ENCODE results near the gene ZNF526. TPM values are rescaled to one million over a fixed set of nuclear protein-coding genes. Genes with fewer than 3 reads are reported as not detected.
"Not testable (repeated sequence)": the region's sequence is repeated elsewhere in the genome, so short reads cannot be mapped to it uniquely, and the experiment has no call there.

ZNF526 gene
- total RNA-seq, 1 donor = 20.3 TPM

DNA sequence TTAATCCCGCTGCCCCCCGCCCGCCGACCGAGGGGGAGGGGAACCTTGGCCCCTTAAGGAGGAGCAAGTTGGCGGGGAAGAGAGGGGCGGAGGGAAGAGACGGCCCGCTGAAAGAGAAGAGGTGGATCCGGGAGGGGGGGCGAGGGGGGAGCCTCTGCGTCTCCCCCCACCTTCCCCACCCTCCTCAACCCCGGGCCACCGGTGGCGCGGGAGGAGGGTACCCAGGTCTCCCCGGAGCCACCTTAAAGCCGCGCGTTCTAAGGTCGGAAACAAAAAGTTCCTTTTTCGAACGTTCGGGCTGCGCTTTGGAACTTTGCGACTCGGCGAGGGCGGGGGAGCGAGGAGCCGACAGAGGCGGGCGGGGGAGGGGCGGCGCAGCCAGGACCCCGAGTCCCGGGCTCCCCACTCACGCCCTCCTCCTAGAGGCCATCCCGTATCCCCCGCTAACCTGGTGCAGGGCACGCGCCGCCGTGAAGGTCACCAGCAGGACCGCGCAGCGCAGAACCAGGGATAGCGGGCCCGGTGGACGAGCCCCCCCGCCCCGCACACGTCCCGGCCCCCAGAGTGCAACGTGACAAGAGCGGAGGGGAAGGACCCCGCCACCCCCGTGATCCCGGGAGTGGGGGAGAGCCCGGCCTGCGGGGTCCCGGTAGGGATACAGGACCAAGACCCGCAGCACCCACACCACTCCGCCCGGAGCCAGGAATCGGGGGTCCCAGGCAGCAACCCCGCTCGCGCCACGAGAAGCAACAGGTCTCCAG, 34.2 kb downstream of the ZNF526 start:
- peak overlapping the region; percentile 90 for H3K4me3 ChIP-seq (ENCODE audit: low read depth, low read length)
- DNase-seq (ENCODE audit: low read depth) = peak; percentile 63
- TF ChIP-seq, protein P1, sequence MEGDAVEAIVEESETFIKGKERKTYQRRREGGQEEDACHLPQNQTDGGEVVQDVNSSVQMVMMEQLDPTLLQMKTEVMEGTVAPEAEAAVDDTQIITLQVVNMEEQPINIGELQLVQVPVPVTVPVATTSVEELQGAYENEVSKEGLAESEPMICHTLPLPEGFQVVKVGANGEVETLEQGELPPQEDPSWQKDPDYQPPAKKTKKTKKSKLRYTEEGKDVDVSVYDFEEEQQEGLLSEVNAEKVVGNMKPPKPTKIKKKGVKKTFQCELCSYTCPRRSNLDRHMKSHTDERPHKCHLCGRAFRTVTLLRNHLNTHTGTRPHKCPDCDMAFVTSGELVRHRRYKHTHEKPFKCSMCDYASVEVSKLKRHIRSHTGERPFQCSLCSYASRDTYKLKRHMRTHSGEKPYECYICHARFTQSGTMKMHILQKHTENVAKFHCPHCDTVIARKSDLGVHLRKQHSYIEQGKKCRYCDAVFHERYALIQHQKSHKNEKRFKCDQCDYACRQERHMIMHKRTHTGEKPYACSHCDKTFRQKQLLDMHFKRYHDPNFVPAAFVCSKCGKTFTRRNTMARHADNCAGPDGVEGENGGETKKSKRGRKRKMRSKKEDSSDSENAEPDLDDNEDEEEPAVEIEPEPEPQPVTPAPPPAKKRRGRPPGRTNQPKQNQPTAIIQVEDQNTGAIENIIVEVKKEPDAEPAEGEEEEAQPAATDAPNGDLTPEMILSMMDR (IDR thresholded peaks at IDR 0.05; ENCODE audit: insufficient read depth, low read depth, low read length) = no peak

DNA sequence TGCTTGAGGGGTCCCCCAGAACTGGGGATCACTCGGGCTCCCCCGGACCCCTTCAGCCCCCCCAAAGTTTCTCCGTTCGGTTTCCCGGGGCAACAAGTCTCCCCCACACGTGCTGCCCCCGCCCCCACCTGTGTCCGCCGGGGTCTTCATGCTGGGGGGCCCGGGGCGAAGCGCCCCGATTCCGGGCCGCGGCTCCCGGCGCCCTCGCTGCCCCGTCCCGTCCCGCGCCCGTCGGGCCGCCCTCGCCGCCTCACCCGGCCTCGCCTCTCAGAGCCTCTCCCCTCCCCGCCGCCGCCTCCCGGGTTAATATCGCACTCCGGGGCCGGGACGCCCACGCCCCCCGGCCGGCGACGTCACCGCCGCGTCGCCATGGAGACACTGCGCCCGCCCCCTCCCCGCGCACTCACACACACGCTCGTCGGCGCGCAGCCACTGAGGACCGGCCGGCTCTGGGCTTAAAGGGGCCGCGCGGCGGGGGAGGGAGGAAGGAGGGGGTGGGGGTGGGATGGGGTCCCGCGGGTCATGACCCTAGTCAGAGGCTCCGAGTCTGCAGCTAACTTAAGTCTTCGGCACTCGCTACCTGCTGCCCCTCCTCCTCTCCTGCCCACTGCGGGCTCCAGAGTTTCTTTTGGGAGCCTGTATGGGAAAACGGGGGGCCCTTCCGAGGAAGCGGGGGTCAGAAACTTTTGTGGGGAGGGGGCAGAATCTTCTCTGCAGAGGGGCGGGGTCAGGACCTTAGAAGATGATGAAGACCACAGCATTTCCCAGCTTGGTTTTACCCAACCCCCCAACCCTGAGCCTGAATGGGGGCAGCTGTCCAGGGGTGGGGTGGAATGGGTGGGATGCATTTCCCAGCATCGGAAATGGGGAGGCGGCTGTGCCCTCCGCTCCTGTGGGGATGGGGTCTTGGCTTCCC, 35.0 kb downstream of the ZNF526 start, which contains the start of gene ERF:
TSS of gene ERF (minus strand) at position 279 of the 916 bp plus-strand sequence. CDS start at position 150, 129 bp downstream.
- peak; percentile 91 for DNase-seq (ENCODE audit: low read depth)
- TF ChIP-seq, protein P1 (IDR thresholded peaks at IDR 0.05; ENCODE audit: insufficient read depth, low read depth, low read length) = no peak
- peak within 1 kb of the TSS; percentile 90 for H3K4me3 ChIP-seq (ENCODE audit: low read depth, low read length)

DNA sequence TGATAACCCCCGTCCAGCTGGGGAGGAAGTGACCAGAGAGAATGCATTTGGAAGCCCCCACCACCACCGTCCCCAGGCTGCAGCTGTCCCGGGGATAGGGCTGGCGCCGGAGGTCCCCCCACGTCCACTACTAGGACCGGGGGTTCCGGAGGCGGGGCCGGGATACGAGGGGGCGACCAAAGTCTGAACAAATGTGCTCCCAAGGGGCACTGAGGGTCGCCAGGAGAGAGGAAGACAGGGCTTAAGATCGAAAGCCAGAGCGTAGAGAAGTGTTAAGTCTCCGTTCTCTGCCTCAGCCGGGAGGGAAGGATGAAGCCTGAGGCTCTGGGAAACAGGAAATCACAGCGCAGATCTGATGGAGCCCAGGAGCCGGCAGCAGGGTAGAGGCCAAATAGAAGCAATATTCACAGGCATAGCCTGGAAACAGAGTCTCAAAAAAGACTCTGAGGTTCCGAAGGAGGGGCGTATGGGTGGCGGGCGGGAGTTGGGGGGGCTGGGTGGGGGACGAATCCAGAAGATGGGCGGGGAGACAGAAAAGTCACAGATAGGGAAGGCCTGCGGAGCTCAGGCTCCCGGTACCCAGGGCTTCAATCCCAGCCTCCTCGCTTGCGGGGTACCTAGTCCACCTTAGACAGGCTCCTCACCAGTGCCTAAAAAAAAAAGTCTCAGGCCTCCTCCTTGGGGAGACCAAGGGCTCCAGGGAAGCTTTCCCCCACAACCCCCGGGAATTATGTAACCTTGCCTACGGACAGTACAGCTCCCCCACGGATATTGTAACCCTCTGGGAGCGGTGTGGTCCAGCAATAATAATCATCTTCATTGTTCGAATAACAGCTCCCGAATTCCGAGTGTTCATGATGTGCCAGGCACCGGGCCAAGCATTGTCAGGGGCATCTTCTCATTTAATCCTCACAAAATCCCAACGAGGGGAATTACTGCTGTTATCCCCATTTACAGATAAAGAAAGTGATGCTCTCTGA, 35.9 kb downstream of the ZNF526 start:
- H3K4me3 ChIP-seq (ENCODE audit: low read depth, low read length) = peak overlapping the region; percentile 66
- DNase-seq (ENCODE audit: low read depth) = peak; percentile 68
- TF ChIP-seq, protein P1 (IDR thresholded peaks at IDR 0.05; ENCODE audit: insufficient read depth, low read depth, low read length) = no peak

DNA sequence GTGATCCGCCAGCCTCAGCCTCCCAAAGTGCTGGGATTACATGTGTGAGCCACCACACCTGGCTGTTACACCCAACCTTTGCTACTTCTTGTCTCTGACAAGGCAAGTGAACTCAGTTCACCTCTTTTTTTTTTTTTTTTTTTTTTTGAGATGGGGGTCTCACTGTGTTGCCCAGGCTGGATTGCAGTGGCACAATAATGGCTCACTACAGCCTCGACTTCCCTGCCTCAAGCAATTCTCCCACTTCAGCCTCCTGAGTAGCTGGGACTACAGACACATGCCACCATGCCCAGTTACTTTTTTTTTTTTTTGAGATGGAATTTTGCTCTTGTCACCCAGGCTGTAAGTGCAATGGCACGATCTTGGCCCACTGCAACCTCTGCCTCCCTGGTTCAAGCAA, 37.7 kb downstream of the ZNF526 start:
- H3K4me3 ChIP-seq (ENCODE audit: low read depth, low read length); DNase-seq (ENCODE audit: low read depth): not testable (repeated sequence)

DNA sequence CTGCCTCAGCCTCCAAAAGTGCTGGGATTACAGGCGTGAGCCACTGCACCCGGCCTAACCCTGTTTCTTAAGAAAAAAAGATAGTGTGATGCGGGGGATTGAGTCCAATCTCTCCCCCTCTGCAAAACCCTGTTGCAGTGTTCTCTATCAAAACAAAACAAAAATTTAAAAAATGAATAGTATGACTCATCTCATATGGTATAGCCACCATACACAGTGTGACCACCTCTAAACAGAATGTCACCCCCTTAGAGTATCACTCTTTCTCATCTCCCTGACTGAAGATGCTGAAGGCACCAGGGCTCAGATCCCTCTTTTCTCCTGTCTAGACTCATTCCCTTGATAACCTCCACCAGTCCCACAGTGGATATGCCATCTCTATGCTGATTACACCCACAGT, 41.7 kb downstream of the ZNF526 start:
- DNase-seq (ENCODE audit: low read depth) = no peak

DNA sequence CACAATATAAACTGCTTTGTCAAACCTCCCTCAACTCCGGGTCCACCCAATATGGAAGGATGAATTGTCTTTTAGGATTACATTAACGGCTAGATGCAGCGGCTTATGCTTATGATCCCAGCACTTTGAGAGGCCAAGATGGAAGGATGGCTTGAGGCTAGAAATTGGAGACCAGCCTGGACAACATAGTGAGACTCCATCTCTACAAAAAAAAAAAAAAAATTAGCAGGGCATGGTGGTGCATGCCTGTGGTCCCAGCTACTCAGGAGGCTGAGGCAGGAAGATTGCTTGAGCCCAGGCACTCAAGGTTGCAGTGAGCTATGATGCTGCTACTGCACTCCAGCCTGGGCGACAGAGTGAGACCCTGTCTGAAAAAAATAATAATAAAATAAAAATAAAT, 46.0 kb downstream of the ZNF526 start:
- DNase-seq (ENCODE audit: low read depth); H3K4me3 ChIP-seq (ENCODE audit: low read depth, low read length): not testable (repeated sequence)

More for the DNA sequence above, 41.7 kb downstream of the ZNF526 start:
- TF ChIP-seq, protein P1 (IDR thresholded peaks at IDR 0.05; ENCODE audit: insufficient read depth, low read depth, low read length) = no peak
- no peak overlapping the region for H3K4me3 ChIP-seq (ENCODE audit: low read depth, low read length)

DNA sequence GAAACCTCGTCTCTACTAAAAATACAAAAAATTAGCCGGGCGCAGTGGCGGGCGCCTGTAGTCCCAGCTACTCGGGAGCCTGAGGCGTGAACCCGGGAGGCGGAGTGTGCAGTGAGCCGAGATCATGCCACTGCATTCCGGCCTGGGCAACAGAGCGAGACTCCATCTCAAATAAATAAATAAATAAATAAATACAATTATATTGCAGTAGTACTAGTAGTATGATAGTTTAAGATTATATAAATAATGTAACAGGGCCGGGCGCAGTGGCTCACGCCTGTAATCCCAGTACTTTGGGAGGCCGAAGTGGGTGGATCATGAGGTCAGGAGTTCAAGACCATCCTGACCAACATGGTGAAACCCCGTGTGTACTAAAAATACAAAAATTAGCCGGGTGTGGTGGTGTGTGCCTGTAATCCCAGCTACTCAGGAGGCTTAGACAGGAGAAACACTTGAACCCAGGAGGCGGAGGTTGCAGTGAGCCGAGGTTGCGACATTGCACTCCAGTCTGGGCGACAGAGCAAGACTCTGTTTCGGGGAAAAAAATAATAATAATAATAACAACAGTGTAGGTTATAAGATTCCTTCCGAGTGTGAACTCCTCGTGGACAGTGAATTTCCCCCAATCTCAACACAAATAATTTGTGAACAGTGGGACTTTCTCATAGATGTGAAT, 47.0 kb downstream of the ZNF526 start:
- H3K4me3 ChIP-seq (ENCODE audit: low read depth, low read length); DNase-seq (ENCODE audit: low read depth): not testable (repeated sequence)
